ENCODE measurements around the gene PHLDB2. TPM values are rescaled to one million over a fixed set of nuclear protein-coding genes. Genes with fewer than 3 reads are reported as not detected.
"Not testable (repeated sequence)": the region's sequence is repeated elsewhere in the genome, so short reads cannot be mapped to it uniquely, and the experiment has no call there.

Gene PHLDB2
- under 1 TPM; 0.75 to 0.81 TPM for total RNA-seq

GRCh38 chr3:111859061-111859973 lies at the start of gene PHLDB2:
Gene PHLDB2, plus strand, starts transcription at chr3:111859265. Its CDS starts 24,813 bp downstream, at chr3:111884078.
- ChIA-PET POLR2A (interaction anchor here (1.5 kb wide), 1 partner anchor 98 kb away, joined by 3 read pairs; no protein-coding TSS in a partner anchor), CTCF (interaction anchor here (0.5 to 1.7 kb wide), 20 partner anchors 8 to 1891 kb away, joined by 3 to 10 read pairs (median 4); no protein-coding TSS in a partner anchor)
- Mint-ChIP-seq H3K4me1 (peaks cover 11% of the 10 kb centered on the region), H3K36me3 (ENCODE audit: low read depth) (no peaks in the 10 kb centered on the region), H3K9me3 (ENCODE audit: low read depth) (no peaks in the 10 kb centered on the region), H3K27ac (peak within 1 kb of the TSS; percentile 29), H3K4me3 (peak within 1 kb of the TSS; percentile 82), H3K27me3 (peaks cover 37% of the 10 kb centered on the region)
- peak; percentile 71 for DNase-seq
- intact Hi-C loops (cut with DNase I, micrococcal nuclease) = loop anchor here (1.0 to 5.0 kb wide), 2 partner anchors 142 kb away; no protein-coding TSS in a partner anchor
- ATAC-seq = peak; percentile 74

DNA sequence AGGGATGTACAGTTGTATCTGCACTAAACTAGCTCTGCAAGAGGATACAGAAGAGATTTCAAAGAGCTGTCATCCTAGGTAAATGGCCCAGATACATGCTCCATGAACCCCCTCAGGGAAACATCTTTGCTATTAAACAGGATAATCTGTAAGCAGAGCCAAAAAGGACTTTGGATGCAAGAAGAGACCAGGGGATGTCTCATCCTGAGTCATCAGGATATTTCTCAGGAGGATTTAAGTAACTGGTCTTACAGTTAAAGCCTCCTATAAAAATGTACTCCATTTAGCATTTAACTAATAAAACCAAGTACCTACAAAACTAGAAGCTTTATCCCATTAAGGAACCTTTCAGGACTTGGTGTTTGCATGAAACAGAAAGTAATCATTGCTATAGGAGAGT lies 48.2 kb upstream of the PHLDB2 start:
- ATAC-seq (no peak), DNase-seq (no peak)
- peaks cover 2% of the 10 kb centered on the region for H3K27me3 Mint-ChIP-seq
- H3K27ac Mint-ChIP-seq = no peak overlapping the region
- H3K4me1 Mint-ChIP-seq = no peaks in the 10 kb centered on the region
- H3K4me3 Mint-ChIP-seq = no peak overlapping the region
- no peaks in the 10 kb centered on the region for H3K36me3 Mint-ChIP-seq (ENCODE audit: low read depth)
- intact Hi-C loops (cut with DNase I, micrococcal nuclease) = no loop called here
- H3K9me3 Mint-ChIP-seq (ENCODE audit: low read depth) = peaks cover 2% of the 10 kb centered on the region
- CTCF ChIA-PET = interaction anchor here (0.8 to 2.0 kb wide), 2 partner anchors 15 to 18 kb away, joined by 3 to 4 read pairs; no protein-coding TSS in a partner anchor
- POLR2A ChIA-PET = no interaction called here

DNA sequence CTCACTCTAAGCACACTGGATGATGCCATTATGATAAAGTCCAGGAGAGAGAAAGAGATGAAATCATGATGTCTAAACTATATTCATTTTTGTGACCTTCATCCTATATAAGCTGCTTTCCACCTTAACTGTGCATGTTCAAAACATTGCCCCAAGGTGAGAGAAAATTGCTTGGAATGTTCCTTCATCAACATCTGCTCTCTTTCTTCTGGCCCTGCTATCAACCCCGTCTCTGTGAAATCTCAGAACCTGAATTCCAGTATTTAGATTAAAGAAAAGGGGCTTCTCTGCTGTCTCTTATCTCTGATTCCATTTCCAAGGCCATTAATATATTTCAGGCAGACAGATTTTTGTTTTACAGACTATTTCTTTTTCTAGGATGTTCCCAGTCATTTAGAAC lies 47.3 kb upstream of the PHLDB2 start:
- no peak for ATAC-seq
- DNase-seq = no peak
- Mint-ChIP-seq H3K27me3 (peaks cover 5% of the 10 kb centered on the region), H3K4me3 (no peak overlapping the region), H3K36me3 (ENCODE audit: low read depth) (no peaks in the 10 kb centered on the region), H3K27ac (no peak overlapping the region), H3K4me1 (no peaks in the 10 kb centered on the region), H3K9me3 (ENCODE audit: low read depth) (peaks cover 3% of the 10 kb centered on the region)
- intact Hi-C loops (cut with DNase I, micrococcal nuclease) = no loop called here
- CTCF ChIA-PET = interaction anchor here (2.0 kb wide), 1 partner anchor 14 kb away, joined by 4 read pairs; no protein-coding TSS in a partner anchor
- POLR2A ChIA-PET = no interaction called here

DNA sequence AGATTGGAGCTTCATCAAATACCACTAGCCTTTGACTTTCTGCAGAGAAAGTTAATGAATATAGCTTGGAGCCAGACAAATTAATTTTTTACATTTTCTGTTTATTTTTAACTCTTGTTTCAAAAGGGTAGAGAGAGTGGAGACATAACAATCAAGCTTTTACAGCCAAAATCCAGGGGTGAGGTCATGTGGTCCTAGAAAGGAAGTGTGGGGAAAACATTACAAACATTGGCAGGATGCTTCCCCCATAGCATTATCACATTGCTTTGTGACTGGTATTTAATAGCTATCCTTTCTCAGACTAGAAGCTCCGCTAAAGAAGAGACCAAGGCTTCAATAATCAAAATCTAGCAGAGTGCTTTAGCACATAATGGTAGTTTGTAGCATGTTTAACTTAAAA lies 46.4 kb upstream of the PHLDB2 start:
- DNase-seq = no peak
- no peaks in the 10 kb centered on the region for H3K4me1 Mint-ChIP-seq
- H3K27ac Mint-ChIP-seq = no peak overlapping the region
- POLR2A ChIA-PET = no interaction called here
- peaks cover 5% of the 10 kb centered on the region for H3K27me3 Mint-ChIP-seq
- no peaks in the 10 kb centered on the region for H3K36me3 Mint-ChIP-seq (ENCODE audit: low read depth)
- H3K9me3 Mint-ChIP-seq (ENCODE audit: low read depth) = peaks cover 3% of the 10 kb centered on the region
- CTCF ChIA-PET = interaction anchor here (0.5 to 0.9 kb wide), 3 partner anchors 12 to 600 kb away, joined by 3 read pairs; no protein-coding TSS in a partner anchor
- no peak for ATAC-seq
- intact Hi-C loops (cut with DNase I, micrococcal nuclease) = no loop called here
- H3K4me3 Mint-ChIP-seq = no peak overlapping the region

DNA sequence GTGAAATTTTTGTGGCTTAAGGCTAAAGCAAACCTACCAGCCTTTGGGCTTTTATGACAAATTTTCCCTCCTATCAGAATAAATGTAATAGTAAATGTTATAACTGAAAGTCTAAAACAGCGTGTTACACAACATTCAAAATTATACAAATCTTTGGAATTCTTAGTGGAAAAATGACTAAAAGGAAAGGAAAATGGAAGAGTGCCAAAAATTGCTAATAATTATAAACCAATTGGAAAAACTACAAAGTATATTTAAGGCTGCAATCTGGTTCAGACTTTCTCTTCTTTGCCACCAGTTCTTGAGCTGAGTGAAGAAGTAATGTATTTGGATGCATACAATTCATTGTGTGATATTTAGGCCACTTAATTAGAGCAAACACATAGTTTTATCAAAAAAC lies 45.6 kb upstream of the PHLDB2 start:
- Mint-ChIP-seq H3K9me3 (ENCODE audit: low read depth) (peaks cover 3% of the 10 kb centered on the region), H3K36me3 (ENCODE audit: low read depth) (no peaks in the 10 kb centered on the region), H3K4me3 (no peak overlapping the region), H3K27ac (no peak overlapping the region), H3K27me3 (peaks cover 5% of the 10 kb centered on the region), H3K4me1 (no peaks in the 10 kb centered on the region)
- no peak for ATAC-seq
- intact Hi-C loops (cut with DNase I, micrococcal nuclease) = no loop called here
- CTCF ChIA-PET = interaction anchor here (0.5 to 1.1 kb wide), 4 partner anchors 10 to 601 kb away, joined by 3 read pairs; no protein-coding TSS in a partner anchor
- POLR2A ChIA-PET = no interaction called here
- no peak for DNase-seq

DNA sequence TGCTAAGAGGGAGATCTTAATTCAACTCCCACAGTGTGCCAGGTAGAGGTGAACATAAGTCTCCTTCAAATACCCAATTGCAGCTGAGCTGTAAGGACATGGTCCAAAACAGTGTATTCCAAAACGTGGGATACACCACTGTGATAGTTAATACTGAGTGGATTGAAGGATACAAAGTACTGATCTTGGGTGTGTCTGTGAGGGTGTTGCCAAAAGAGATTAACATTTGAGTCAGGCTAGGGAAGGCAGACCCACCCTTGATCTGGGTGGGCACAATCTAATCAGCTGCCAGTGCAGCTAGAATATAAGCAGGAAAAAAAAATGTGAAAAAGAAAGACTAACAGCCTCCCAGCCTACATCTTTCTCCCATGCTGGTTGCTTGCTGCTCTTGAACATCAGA lies 45.1 kb upstream of the PHLDB2 start:
- Mint-ChIP-seq H3K27me3 (peaks cover 5% of the 10 kb centered on the region), H3K4me1 (no peaks in the 10 kb centered on the region), H3K4me3 (no peak overlapping the region), H3K9me3 (ENCODE audit: low read depth) (peaks cover 3% of the 10 kb centered on the region), H3K27ac (no peak overlapping the region), H3K36me3 (ENCODE audit: low read depth) (no peaks in the 10 kb centered on the region)
- ChIA-PET POLR2A (no interaction called here), CTCF (interaction anchor here (1.1 kb wide), 1 partner anchor 9 kb away, joined by 3 read pairs; no protein-coding TSS in a partner anchor)
- intact Hi-C loops (cut with DNase I, micrococcal nuclease) = no loop called here
- ATAC-seq = no peak
- DNase-seq = no peak

GRCh38 chr3:111816771-111817170 lies 42.3 kb upstream of the PHLDB2 start:
- H3K27me3 Mint-ChIP-seq; H3K4me3 Mint-ChIP-seq; H3K27ac Mint-ChIP-seq; intact Hi-C loops (cut with DNase I, micrococcal nuclease); ATAC-seq; CTCF ChIA-PET; H3K36me3 Mint-ChIP-seq (ENCODE audit: low read depth); H3K4me1 Mint-ChIP-seq; DNase-seq: not testable (repeated sequence)
- POLR2A ChIA-PET = interaction anchor here (0.6 kb wide), 1 partner anchor 56 kb away, joined by 5 read pairs; no protein-coding TSS in a partner anchor
- peaks cover 10% of the 10 kb centered on the region for H3K9me3 Mint-ChIP-seq (ENCODE audit: low read depth)

GRCh38 chr3:111819927-111820326 lies 39.1 kb upstream of the PHLDB2 start:
- intact Hi-C loops (cut with DNase I, micrococcal nuclease) = no loop called here

GRCh38 chr3:111820651-111821050 lies 38.4 kb upstream of the PHLDB2 start:
- H3K27ac Mint-ChIP-seq = no peak overlapping the region
- intact Hi-C loops (cut with DNase I, micrococcal nuclease) = no loop called here
- H3K36me3 Mint-ChIP-seq (ENCODE audit: low read depth) = no peaks in the 10 kb centered on the region
- ChIA-PET CTCF (no interaction called here), POLR2A (no interaction called here)
- no peak overlapping the region for H3K4me3 Mint-ChIP-seq
- H3K4me1 Mint-ChIP-seq = no peaks in the 10 kb centered on the region
- DNase-seq (no peak), ATAC-seq (no peak)
- H3K27me3 Mint-ChIP-seq = peaks cover 2% of the 10 kb centered on the region
- peaks cover 10% of the 10 kb centered on the region for H3K9me3 Mint-ChIP-seq (ENCODE audit: low read depth)

More at GRCh38 chr3:111819927-111820326, 39.1 kb upstream of the PHLDB2 start:
- no peak for DNase-seq
- POLR2A ChIA-PET = no interaction called here
- H3K27ac Mint-ChIP-seq = no peak overlapping the region
- CTCF ChIA-PET = no interaction called here
- H3K36me3 Mint-ChIP-seq (ENCODE audit: low read depth) = no peaks in the 10 kb centered on the region
- peaks cover 10% of the 10 kb centered on the region for H3K9me3 Mint-ChIP-seq (ENCODE audit: low read depth)
- ATAC-seq = no peak
- no peaks in the 10 kb centered on the region for H3K4me1 Mint-ChIP-seq
- no peak overlapping the region for H3K4me3 Mint-ChIP-seq
- peaks cover 5% of the 10 kb centered on the region for H3K27me3 Mint-ChIP-seq

GRCh38 chr3:111821891-111822290 lies 37.2 kb upstream of the PHLDB2 start:
- ATAC-seq (no peak), DNase-seq (no peak)
- Mint-ChIP-seq H3K9me3 (ENCODE audit: low read depth) (peaks cover 7% of the 10 kb centered on the region), H3K27me3 (no peaks in the 10 kb centered on the region), H3K27ac (no peak overlapping the region), H3K36me3 (ENCODE audit: low read depth) (no peaks in the 10 kb centered on the region), H3K4me1 (no peaks in the 10 kb centered on the region), H3K4me3 (no peak overlapping the region)
- intact Hi-C loops (cut with DNase I, micrococcal nuclease) = no loop called here
- ChIA-PET POLR2A (no interaction called here), CTCF (interaction anchor here (1.1 kb wide), 1 partner anchor 45 kb away, joined by 3 read pairs; no protein-coding TSS in a partner anchor)

GRCh38 chr3:111822804-111823203 lies 36.3 kb upstream of the PHLDB2 start:
- H3K4me1 Mint-ChIP-seq = no peaks in the 10 kb centered on the region
- DNase-seq (no peak), ATAC-seq (no peak)
- intact Hi-C loops (cut with DNase I, micrococcal nuclease) = no loop called here
- ChIA-PET CTCF (interaction anchor here (0.7 to 1.1 kb wide), 3 partner anchors 9 to 166 kb away, joined by 3 read pairs; no protein-coding TSS in a partner anchor), POLR2A (no interaction called here)
- H3K9me3 Mint-ChIP-seq (ENCODE audit: low read depth) = peaks cover 7% of the 10 kb centered on the region
- H3K36me3 Mint-ChIP-seq (ENCODE audit: low read depth) = no peaks in the 10 kb centered on the region
- H3K27ac Mint-ChIP-seq = no peak overlapping the region
- no peaks in the 10 kb centered on the region for H3K27me3 Mint-ChIP-seq
- no peak overlapping the region for H3K4me3 Mint-ChIP-seq

All from activated CD4-positive, alpha-beta T cell treated with anti-CD3 and anti-CD28 coated beads for 36 hours (primary cell).